Right lobe of liver (tissue), 4 donors: ENCODE measurements around the gene DNAJC15.

Experiments
- POLR2A ChIP-seq: fragments of 450-650 bp; IDR thresholded peaks from one replicate; pipeline ENCODE4 v1.6.1; 2017; ENCODE audit warnings: antibody characterized with exemption, mild to moderate bottlenecking
- TF ChIP-seq, protein P1 (sequence below), 4 donors: fragments of 200-600 bp in 3 of 4; fragments of 450-650 bp in 1 of 4; IDR thresholded peaks; one replicate each; pipeline versions ENCODE4 v1.5.1 to v1.8.0; 2016 to 2022; ENCODE audit warnings: antibody characterized with exemption in 4 of 4, mild to moderate bottlenecking in 2 of 4
- donor health status: DM: no; HTN: no; CAD: no.
- donor health status: DM: no; HTN: no; CAD: no.
- donor health status: DM: no; HTN: yes; CAD: no.

DNA sequence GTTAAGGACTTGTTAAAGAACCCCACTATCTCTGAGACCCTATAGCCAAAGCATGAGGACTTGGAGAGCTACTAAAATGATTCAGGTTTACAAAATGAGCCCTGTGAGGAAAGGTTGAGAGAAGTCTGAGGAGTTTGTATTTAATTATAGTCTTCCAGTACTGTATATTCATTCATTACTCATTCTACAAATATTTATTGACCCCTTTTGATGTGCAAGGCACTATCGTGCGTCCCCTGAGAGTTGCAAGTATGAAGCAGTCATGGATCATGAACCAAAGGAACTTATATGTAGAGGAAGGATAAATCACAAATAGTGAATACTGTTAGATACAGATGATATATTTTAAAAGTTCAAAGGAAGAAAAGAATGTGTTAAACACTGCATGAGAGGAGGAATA, 84.4 kb downstream of the DNAJC15 start:
- TF ChIP-seq, protein P1, sequence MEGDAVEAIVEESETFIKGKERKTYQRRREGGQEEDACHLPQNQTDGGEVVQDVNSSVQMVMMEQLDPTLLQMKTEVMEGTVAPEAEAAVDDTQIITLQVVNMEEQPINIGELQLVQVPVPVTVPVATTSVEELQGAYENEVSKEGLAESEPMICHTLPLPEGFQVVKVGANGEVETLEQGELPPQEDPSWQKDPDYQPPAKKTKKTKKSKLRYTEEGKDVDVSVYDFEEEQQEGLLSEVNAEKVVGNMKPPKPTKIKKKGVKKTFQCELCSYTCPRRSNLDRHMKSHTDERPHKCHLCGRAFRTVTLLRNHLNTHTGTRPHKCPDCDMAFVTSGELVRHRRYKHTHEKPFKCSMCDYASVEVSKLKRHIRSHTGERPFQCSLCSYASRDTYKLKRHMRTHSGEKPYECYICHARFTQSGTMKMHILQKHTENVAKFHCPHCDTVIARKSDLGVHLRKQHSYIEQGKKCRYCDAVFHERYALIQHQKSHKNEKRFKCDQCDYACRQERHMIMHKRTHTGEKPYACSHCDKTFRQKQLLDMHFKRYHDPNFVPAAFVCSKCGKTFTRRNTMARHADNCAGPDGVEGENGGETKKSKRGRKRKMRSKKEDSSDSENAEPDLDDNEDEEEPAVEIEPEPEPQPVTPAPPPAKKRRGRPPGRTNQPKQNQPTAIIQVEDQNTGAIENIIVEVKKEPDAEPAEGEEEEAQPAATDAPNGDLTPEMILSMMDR (IDR thresholded peaks at IDR 0.05): no peak
- no peak for TF ChIP-seq POLR2A
